ENCODE measurements around the gene KRTAP12-2.

DNA sequence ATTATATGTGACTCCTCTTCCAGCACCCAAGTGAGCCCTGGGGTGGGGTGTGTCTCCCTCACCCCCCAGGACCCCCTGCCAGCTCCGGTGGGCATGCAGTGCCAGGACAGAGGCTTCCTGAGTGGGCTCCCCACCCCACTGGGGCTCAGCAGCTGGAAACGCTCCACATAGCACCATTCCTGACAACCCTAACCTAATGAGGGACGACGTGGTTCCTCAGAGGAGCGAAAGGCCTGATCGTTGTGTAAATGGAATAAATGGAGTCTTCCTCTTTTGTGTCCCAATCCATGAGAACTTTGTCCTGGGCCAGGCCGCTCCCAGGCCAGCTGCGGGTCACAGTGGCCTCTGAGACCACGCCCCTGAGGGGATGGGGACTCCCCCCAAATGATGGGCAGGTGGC, 46.4 kb upstream of the KRTAP12-2 start:
- TF ChIP-seq, protein P1, sequence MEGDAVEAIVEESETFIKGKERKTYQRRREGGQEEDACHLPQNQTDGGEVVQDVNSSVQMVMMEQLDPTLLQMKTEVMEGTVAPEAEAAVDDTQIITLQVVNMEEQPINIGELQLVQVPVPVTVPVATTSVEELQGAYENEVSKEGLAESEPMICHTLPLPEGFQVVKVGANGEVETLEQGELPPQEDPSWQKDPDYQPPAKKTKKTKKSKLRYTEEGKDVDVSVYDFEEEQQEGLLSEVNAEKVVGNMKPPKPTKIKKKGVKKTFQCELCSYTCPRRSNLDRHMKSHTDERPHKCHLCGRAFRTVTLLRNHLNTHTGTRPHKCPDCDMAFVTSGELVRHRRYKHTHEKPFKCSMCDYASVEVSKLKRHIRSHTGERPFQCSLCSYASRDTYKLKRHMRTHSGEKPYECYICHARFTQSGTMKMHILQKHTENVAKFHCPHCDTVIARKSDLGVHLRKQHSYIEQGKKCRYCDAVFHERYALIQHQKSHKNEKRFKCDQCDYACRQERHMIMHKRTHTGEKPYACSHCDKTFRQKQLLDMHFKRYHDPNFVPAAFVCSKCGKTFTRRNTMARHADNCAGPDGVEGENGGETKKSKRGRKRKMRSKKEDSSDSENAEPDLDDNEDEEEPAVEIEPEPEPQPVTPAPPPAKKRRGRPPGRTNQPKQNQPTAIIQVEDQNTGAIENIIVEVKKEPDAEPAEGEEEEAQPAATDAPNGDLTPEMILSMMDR (IDR thresholded peaks at IDR 0.05) = no peak
- TF ChIP-seq EP300 (IDR thresholded peaks at IDR 0.05) = no peak
- TF ChIP-seq POLR2AphosphoS5 (IDR thresholded peaks at IDR 0.05) = no peak
